ENCODE results near the gene SYT12. TPM values are rescaled to one million over a fixed set of nuclear protein-coding genes. Genes with fewer than 3 reads are reported as not detected.
"Not testable (repeated sequence)": the region's sequence is repeated elsewhere in the genome, so short reads cannot be mapped to it uniquely, and the experiment has no call there.

The SYT12 gene
- total RNA-seq, 2 experiments from 2014 or later = 0.11 TPM; not detected in 1

DNA sequence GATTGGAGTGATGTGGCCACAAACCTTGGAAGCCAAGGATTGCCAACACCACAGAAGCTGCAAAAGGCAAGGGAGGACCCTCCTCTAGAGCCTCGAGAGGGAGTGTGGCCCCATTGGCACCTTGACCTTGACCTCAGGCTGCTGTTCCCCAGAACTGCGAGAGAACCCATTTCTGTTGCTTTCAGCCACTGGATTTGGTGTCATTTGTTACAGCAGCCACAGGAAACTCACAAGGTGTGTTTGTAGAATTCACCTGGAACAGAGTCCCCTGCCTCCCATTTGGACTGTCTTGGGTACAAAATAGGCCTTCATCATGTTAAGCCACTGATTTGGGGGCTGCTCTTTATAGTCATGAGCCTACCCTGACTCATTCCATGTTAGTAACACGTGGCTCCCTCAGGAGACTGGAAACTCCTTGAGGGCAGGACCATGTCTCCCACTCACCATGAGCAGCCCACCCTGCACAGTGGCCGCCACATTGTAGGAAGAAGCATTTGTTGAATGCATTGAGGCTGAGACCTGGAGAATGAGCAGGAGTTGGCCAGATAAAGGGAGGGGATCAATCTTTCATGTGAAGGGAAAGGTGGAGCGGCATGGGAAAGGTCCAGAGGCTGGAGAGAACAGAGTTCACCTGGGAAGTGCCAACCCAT lies 39.5 kb upstream of the SYT12 start:
- ATAC-seq = no peak
- CTCF ChIA-PET = no interaction called here
- no peak for DNase-seq

DNA sequence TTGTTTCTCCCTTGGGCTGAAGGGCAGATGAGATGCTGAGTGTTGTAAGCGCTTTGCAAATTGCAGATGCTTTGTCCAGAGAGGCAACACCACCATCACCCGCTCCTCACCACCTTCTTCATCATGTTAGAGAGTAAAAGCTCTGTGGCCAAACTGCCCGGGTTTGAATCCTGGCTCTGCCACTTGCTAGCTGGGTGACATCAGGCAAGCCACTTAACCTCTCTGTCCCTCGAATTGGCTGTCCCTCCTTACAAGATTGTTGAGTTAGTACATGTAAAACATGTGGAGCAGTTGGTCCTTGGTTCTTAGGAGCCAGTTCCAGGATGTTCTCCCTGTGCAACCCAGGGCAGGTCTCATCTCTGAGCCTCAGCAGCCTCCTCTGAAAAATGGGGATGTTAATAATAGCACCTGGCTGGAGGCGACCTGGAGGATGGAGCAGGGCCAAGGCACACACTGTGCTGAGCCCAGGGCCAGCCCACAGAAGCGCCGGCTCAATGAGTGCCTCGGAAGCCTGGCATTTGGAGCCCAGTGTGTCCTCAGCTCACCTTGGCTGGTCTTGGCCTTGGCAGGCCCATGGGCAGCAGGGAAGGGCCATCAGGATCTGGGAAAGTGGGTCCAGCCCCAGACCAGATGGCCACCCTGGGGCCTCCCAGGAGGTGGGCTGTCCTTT lies 37.3 kb upstream of the SYT12 start:
- H3K27me3 Mint-ChIP-seq = peaks cover 5% of the 10 kb centered on the region
- DNase-seq (no peak), ATAC-seq (no peak)
- no peak overlapping the region for H3K27ac Mint-ChIP-seq
- no peaks in the 10 kb centered on the region for H3K36me3 Mint-ChIP-seq (ENCODE audit: low read depth)
- ChIA-PET POLR2A (no interaction called here), CTCF (no interaction called here)
- intact Hi-C loops (cut with DNase I, micrococcal nuclease) = no loop called here
- no peaks in the 10 kb centered on the region for H3K9me3 Mint-ChIP-seq (ENCODE audit: low read depth)
- peaks cover 5% of the 10 kb centered on the region for H3K4me1 Mint-ChIP-seq
- no peak overlapping the region for H3K4me3 Mint-ChIP-seq

More for the DNA sequence above, 39.5 kb upstream of the SYT12 start:
- H3K9me3 Mint-ChIP-seq (ENCODE audit: low read depth) = peaks cover 4% of the 10 kb centered on the region
- H3K4me1 Mint-ChIP-seq = peaks cover 5% of the 10 kb centered on the region
- POLR2A ChIA-PET = no interaction called here
- peaks cover 2% of the 10 kb centered on the region for H3K36me3 Mint-ChIP-seq (ENCODE audit: low read depth)
- H3K27me3 Mint-ChIP-seq = peaks cover 3% of the 10 kb centered on the region
- intact Hi-C loops (cut with DNase I, micrococcal nuclease) = no loop called here
- no peak overlapping the region for H3K4me3 Mint-ChIP-seq
- no peak overlapping the region for H3K27ac Mint-ChIP-seq

DNA sequence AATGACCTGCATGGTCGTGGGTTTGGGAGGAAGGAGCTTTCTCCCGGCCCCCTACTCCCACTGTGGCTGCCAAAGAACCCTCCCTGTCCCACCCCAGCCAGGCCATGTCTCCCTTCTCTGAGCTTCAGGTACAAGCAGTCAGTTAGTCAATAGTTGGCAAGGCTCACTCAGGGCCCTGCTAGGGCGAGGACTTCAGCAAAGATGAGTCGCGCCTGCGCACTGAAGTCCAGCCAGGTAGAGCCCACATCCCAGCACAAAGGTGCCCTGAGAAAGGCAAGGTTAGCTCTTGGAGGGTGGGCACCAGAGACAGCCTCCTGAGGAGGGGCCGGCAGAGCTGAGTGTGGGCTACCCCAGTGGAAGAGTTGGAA lies 36.8 kb upstream of the SYT12 start:
- Mint-ChIP-seq H3K27ac (no peak overlapping the region), H3K9me3 (ENCODE audit: low read depth) (no peaks in the 10 kb centered on the region), H3K4me1 (peaks cover 5% of the 10 kb centered on the region), H3K27me3 (peaks cover 5% of the 10 kb centered on the region), H3K4me3 (no peak overlapping the region), H3K36me3 (ENCODE audit: low read depth) (no peaks in the 10 kb centered on the region)
- ATAC-seq (no peak), DNase-seq (no peak)
- intact Hi-C loops (cut with DNase I, micrococcal nuclease) = no loop called here
- POLR2A ChIA-PET = interaction anchor here (0.5 kb wide), 1 partner anchor 23 kb away, joined by 4 read pairs; no protein-coding TSS in a partner anchor
- CTCF ChIA-PET = no interaction called here

DNA sequence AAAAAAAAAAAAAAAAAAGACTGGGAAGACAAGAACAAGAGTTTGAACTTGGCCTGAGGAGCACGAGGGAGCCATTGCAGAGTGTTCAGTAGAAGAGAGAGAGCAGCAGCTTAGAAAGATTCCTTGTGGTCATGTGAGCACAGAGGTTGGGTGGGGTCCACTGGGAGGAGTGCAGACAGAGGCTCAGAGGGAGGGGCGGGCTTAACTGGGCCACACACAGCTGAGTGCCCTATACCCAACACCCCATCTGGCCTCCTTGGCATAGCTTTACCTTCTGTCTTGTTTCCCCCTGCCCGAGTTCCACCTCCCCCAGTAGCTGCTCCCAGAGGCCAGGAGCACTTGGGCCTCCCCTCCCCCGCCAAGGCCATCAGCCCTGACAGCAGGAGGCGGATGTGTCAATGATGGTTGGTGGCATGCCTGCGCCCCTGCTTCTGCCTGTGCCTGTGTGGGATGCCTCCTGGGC lies 35.7 kb upstream of the SYT12 start:
- no peak for DNase-seq
- Mint-ChIP-seq H3K9me3 (ENCODE audit: low read depth) (no peaks in the 10 kb centered on the region), H3K4me1 (peaks cover 2% of the 10 kb centered on the region), H3K4me3 (no peak overlapping the region), H3K27me3 (peaks cover 5% of the 10 kb centered on the region), H3K36me3 (ENCODE audit: low read depth) (no peaks in the 10 kb centered on the region), H3K27ac (no peak overlapping the region)
- CTCF ChIA-PET = no interaction called here
- POLR2A ChIA-PET = no interaction called here
- no peak for ATAC-seq
- intact Hi-C loops (cut with DNase I, micrococcal nuclease) = no loop called here

DNA sequence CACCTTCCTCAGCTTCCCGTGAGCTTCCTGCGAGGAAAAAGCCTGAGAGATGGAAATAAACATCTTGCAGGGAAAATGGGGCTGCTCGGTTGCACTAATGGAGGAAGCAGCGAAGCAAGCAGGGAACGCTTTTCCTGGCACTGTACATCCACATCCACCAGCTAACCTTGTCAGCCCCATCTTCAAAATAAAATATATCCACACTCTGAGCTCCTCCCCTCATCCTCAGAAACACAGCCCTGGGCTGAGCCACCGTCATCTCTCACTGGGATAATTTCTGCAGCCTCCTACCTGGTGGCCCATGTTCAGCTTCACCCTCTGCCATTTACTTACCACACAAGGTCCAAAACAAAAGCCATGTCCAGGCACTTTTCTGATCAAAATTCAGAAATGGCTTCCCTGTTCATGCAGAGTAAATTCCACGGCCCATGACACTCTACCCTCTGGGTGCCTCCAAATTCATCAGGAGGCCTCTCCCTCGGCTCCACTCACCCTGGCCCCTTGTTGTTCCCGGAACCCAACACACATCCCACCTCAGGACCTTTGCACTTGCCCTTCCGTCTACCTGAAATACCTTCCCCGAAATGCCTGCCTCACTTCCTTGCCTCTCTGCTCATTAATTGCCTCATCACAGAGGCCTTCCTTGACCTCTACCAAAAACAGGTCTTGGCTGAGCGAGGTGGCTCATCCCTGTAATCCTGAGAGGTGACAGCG lies 34.9 kb upstream of the SYT12 start:
- H3K27ac Mint-ChIP-seq = no peak overlapping the region
- intact Hi-C loops (cut with DNase I, micrococcal nuclease) = no loop called here
- peaks cover 5% of the 10 kb centered on the region for H3K27me3 Mint-ChIP-seq
- no peak for ATAC-seq
- CTCF ChIA-PET = no interaction called here
- POLR2A ChIA-PET = no interaction called here
- H3K4me3 Mint-ChIP-seq = no peak overlapping the region
- H3K4me1 Mint-ChIP-seq = no peaks in the 10 kb centered on the region
- H3K36me3 Mint-ChIP-seq (ENCODE audit: low read depth) = no peaks in the 10 kb centered on the region
- DNase-seq = no peak
- H3K9me3 Mint-ChIP-seq (ENCODE audit: low read depth) = no peaks in the 10 kb centered on the region

DNA sequence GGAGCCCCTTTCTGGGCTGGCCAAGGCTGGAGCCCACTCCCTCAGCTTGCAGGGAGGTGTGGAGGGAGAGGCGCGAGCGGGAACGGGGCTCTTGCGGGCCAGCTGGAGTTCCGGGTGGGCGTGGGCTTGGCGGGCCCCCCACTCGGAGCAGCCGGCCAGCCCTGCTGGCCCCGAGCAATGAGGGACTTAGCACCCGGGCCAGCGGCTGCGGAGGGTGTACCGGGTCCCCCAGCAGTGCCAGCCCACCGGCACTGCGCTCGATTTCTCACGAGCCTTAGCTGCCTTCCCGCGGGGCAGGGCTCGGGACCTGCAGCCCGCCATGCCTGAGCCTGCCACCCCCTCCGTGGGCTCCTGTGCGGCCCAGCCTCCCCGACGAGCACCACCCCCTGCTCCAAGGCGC lies 34.2 kb upstream of the SYT12 start:
- POLR2A ChIA-PET; H3K27me3 Mint-ChIP-seq; H3K9me3 Mint-ChIP-seq (ENCODE audit: low read depth); DNase-seq; H3K36me3 Mint-ChIP-seq (ENCODE audit: low read depth); intact Hi-C loops (cut with DNase I, micrococcal nuclease); H3K4me3 Mint-ChIP-seq; H3K4me1 Mint-ChIP-seq; ATAC-seq; H3K27ac Mint-ChIP-seq: not testable (repeated sequence)
- CTCF ChIA-PET = interaction anchor here (0.6 kb wide), 1 partner anchor 709 kb away, joined by 3 read pairs; no protein-coding TSS in a partner anchor

DNA sequence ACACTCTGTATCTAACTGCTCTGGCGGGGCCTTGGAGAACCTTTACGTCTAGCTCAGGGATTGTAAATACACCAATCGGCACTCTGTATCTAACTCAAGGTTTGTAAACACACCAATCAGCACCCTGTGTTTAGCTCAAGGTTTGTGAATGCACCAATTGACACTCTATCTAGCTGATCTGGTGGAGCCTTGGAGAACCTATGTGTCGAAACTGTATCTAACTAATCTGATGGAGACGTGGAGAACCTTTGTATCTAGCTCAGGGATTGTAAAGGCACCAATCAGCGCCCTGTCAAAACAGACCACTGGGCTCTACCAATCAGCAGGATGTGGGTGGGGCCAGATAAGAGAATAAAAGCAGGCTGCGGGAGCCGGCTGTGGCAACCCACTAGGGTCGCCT lies 33.6 kb upstream of the SYT12 start:
- CTCF ChIA-PET = interaction anchor here (0.6 kb wide), 1 partner anchor 708 kb away, joined by 3 read pairs; no protein-coding TSS in a partner anchor
- H3K27ac Mint-ChIP-seq; POLR2A ChIA-PET; H3K27me3 Mint-ChIP-seq; H3K4me3 Mint-ChIP-seq; H3K9me3 Mint-ChIP-seq (ENCODE audit: low read depth); intact Hi-C loops (cut with DNase I, micrococcal nuclease); DNase-seq; ATAC-seq; H3K36me3 Mint-ChIP-seq (ENCODE audit: low read depth); H3K4me1 Mint-ChIP-seq: not testable (repeated sequence)

DNA sequence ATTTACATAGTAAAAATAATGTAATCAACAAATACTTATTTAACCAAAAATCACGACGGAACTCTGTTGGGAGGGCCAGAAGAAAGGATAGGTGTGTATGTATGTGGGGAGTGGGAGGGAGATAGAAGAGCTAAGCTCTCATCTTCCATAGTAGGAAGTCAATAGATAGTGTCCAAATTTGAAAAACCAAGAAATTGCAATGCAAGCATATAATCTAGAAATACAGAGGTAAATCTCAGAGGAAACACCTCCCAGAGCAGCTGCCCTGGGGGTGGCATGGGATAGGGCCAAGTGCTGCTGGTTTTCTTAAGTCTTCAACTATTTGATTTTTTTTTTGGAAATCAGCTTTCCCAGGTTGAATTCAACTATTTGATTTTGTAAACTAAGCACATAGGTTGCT lies 30.9 kb upstream of the SYT12 start:
- H3K27me3 Mint-ChIP-seq = peaks cover 5% of the 10 kb centered on the region
- CTCF ChIA-PET = interaction anchor here (0.6 kb wide), 1 partner anchor 140 kb away, joined by 3 read pairs; no protein-coding TSS in a partner anchor

DNA sequence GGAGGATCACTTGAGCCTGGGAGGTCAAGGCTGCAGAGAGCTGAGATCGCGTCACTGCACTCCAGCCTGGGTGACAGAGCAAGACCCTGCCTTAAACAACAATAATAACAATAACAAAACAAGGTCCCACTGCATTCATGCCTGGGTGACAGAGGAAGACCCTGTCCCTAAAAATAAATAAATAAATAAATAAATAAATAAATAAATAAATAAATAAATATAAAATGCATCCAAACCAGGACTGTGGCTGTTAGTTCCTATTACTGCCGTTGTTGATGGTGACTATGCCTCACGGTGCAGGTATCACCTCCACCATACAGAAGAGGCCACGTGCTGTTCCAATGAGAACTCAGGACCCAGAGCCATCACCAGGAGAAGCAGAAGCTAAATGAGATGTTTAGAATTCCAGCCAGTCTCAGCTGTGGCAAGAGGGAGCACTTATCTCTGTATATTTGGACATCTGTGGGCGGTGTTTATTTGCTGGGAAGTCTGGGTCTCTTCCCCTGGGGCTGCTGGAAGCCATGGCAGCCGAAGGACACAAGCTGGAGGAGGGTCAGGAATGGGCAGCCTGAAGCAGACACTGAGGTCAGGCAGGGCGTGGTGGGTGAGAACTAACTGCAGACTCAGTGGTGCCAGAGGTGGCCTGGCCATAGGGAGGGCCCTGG lies 26.2 kb upstream of the SYT12 start:
- Mint-ChIP-seq H3K27me3 (peaks cover 7% of the 10 kb centered on the region), H3K36me3 (ENCODE audit: low read depth) (no peaks in the 10 kb centered on the region), H3K27ac (no peak overlapping the region), H3K9me3 (ENCODE audit: low read depth) (no peaks in the 10 kb centered on the region), H3K4me1 (no peaks in the 10 kb centered on the region), H3K4me3 (no peak overlapping the region)
- no peak for DNase-seq
- ChIA-PET CTCF (no interaction called here), POLR2A (interaction anchor here (0.6 kb wide), 1 partner anchor 238 kb away, joined by 3 read pairs; no protein-coding TSS in a partner anchor)
- no peak for ATAC-seq
- intact Hi-C loops (cut with DNase I, micrococcal nuclease) = no loop called here

More for the DNA sequence above, 30.9 kb upstream of the SYT12 start:
- intact Hi-C loops (cut with DNase I, micrococcal nuclease) = no loop called here
- Mint-ChIP-seq H3K4me1 (no peaks in the 10 kb centered on the region), H3K36me3 (ENCODE audit: low read depth) (no peaks in the 10 kb centered on the region), H3K4me3 (no peak overlapping the region), H3K27ac (no peak overlapping the region), H3K9me3 (ENCODE audit: low read depth) (no peaks in the 10 kb centered on the region)
- no peak for DNase-seq
- ATAC-seq = no peak
- POLR2A ChIA-PET = no interaction called here

DNA sequence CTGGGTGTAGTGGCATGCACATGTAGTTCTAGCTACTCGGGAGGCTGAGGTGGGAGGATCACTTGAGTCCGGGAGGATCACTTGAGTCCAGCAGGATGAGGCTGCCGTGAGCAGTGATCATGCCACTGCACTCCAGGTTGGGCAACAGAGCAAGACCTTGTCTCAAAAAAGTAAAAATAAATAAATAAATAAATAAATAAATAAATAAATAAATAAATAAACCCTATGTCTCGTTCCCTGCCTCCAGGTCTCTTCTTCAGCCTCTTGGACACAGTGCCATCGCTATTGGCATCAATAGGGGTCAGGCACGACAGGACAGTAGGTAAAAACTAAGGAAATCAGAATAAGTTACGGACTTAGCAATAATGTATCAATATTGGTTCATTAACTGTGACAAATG lies 23.4 kb upstream of the SYT12 start:
- H3K36me3 Mint-ChIP-seq (ENCODE audit: low read depth) = no peaks in the 10 kb centered on the region
- H3K27me3 Mint-ChIP-seq = peaks cover 4% of the 10 kb centered on the region
- POLR2A ChIA-PET = no interaction called here
- H3K9me3 Mint-ChIP-seq (ENCODE audit: low read depth) = no peaks in the 10 kb centered on the region
- CTCF ChIA-PET = interaction anchor here (0.7 kb wide), 1 partner anchor 15 kb away, joined by 4 read pairs; no protein-coding TSS in a partner anchor
- H3K27ac Mint-ChIP-seq = no peak overlapping the region
- DNase-seq (no peak), ATAC-seq (no peak)
- intact Hi-C loops (cut with DNase I, micrococcal nuclease) = no loop called here
- no peak overlapping the region for H3K4me3 Mint-ChIP-seq
- no peaks in the 10 kb centered on the region for H3K4me1 Mint-ChIP-seq

DNA sequence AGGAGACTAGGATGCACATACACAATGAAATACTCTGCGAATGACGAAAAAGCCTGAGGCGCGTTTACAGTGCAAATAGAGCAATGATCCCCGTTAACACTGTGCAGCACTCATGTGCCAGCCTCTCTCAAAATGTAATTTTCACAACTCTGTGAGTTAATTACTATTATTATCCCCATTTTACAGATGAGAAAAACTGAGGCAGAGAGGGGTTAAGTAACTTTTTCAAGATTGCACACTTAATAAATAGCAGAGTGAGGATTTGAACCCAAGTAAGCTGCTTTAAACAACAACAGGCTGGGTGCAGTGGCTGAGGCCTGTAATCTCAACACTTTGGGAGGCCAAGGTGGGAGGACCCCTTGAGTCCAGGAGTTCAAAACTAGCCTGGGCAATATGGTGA lies 21.6 kb upstream of the SYT12 start:
- intact Hi-C loops (cut with DNase I, micrococcal nuclease) = no loop called here
- no peaks in the 10 kb centered on the region for H3K36me3 Mint-ChIP-seq (ENCODE audit: low read depth)
- H3K4me1 Mint-ChIP-seq = no peaks in the 10 kb centered on the region
- no peak for DNase-seq
- no peak overlapping the region for H3K4me3 Mint-ChIP-seq
- ChIA-PET POLR2A (no interaction called here), CTCF (no interaction called here)
- H3K27me3 Mint-ChIP-seq = peaks cover 4% of the 10 kb centered on the region
- H3K9me3 Mint-ChIP-seq (ENCODE audit: low read depth) = peaks cover under 1% of the 10 kb centered on the region
- no peak for ATAC-seq
- no peak overlapping the region for H3K27ac Mint-ChIP-seq

All from activated CD4-positive, alpha-beta T cell treated with anti-CD3 and anti-CD28 coated beads for 36 hours (primary cell).